H1 (cell line): ENCODE results near the gene PIM2. TPM values are rescaled to one million over a fixed set of nuclear protein-coding genes. Genes with fewer than 3 reads are reported as not detected.

Experiments used
- CTCF ChIA-PET: fragments of 300-600 bp; sonication (Branson Sonifier 250); formaldehyde crosslinking; loops from one replicate; lab custom pipeline; 2021; ENCODE audit not compliant: partially characterized antibody; lab: Charles Lee
- POLR2A ChIA-PET: fragments of 300-600 bp; sonication (Branson Sonifier 250); formaldehyde crosslinking; loops from one replicate; lab custom pipeline; 2021; ENCODE audit warnings: inconsistent platforms; ENCODE audit not compliant: partially characterized antibody; lab: Charles Lee
- DNase-seq, 2 experiments: peaks; one replicate each; pipeline versions ENCODE4 v3.0.0 to v3.0.0-alpha.2; 2010 to 2022; ENCODE audit warnings: low spot score in 2 of 2, low read depth in 1 of 2, mixed read lengths in 1 of 2
- FAIRE-seq: peaks from 2 replicates; lab custom pipeline; 2011; peaks lifted over from hg19 to GRCh38; lab: Jason Lieb, UNC
- H2AFZ ChIP-seq: 2 replicates; pipeline ENCODE4 v1.8.1; 2012; ENCODE audit warnings: low read length, inconsistent platforms
- H2AK5ac ChIP-seq: 2 replicates; pipeline ENCODE4 v1.6.1; 2013; ENCODE audit warnings: low read depth, low read length
- H2BK120ac ChIP-seq: replicated peaks from 2 replicates; pipeline ENCODE3; 2013; ENCODE audit warnings: low read depth, low read length, inconsistent platforms
- H2BK12ac ChIP-seq: 2 replicates; pipeline ENCODE4 v1.6.1; 2013; ENCODE audit warnings: low read depth, low read length
- H2BK15ac ChIP-seq: 2 replicates; pipeline ENCODE4 v1.6.1; 2013; ENCODE audit warnings: low read length
- H2BK20ac ChIP-seq: 2 replicates; pipeline ENCODE4 v1.6.1; 2013; ENCODE audit warnings: low read length
- H2BK5ac ChIP-seq: 2 replicates; pipeline ENCODE4 v1.6.1; 2013; ENCODE audit warnings: low read depth, low read length
- H3K14ac ChIP-seq: 2 replicates; pipeline ENCODE4 v1.6.1; 2013; ENCODE audit warnings: inconsistent platforms; ENCODE audit not compliant: insufficient read length
- H3K18ac ChIP-seq: 2 replicates; pipeline ENCODE4 v1.6.1; 2013; ENCODE audit warnings: low read length; ENCODE audit errors: extremely low read depth
- H3K23ac ChIP-seq: 2 replicates; pipeline ENCODE4 v1.6.1; 2013; ENCODE audit warnings: inconsistent platforms; ENCODE audit not compliant: insufficient read length
- H3K23me2 ChIP-seq: 2 replicates; pipeline ENCODE4 v1.6.1; 2013; ENCODE audit warnings: low read depth, low read length
- H3K27ac ChIP-seq: 2 replicates; pipeline ENCODE4 v1.6.1; 2011; ENCODE audit warnings: low read depth, low read length, inconsistent platforms
- H3K27me3 ChIP-seq, 4 experiments: replicated peaks in 1 of 4; 1 replicate in 1 of 4; 2 replicates in 3 of 4; pipeline versions ENCODE4 v1.6.1 to v1.8.1; 2011 to 2013; ENCODE audit warnings: low read length in 3 of 4, mild to moderate bottlenecking in 3 of 4, inconsistent platforms in 2 of 4, mixed read lengths in 2 of 4, moderate library complexity in 1 of 4; ENCODE audit not compliant: control insufficient read depth in 3 of 4, insufficient read depth in 3 of 4; ENCODE audit errors: extremely low read depth in 1 of 4
- H3K36me3 ChIP-seq, 4 experiments: 2 replicates each; pipeline versions ENCODE4 v1.6.1 to v1.8.1; 2011 to 2013; ENCODE audit warnings: mild to moderate bottlenecking in 4 of 4, low read length in 3 of 4, moderate library complexity in 2 of 4, control low read depth in 1 of 4, inconsistent platforms in 1 of 4; ENCODE audit not compliant: insufficient read depth in 4 of 4, control insufficient read depth in 2 of 4
- H3K4ac ChIP-seq: replicated peaks from 2 replicates; pipeline ENCODE3; 2013; ENCODE audit warnings: low read length, low read depth, mixed read lengths, inconsistent platforms; ENCODE audit not compliant: insufficient read length
- H3K4me1 ChIP-seq, 4 experiments: replicated peaks in 1 of 4; 1 replicate in 1 of 4; 2 replicates in 3 of 4; pipeline versions ENCODE4 v1.6.1 to v1.8.1; 2011 to 2013; ENCODE audit warnings: low read length in 3 of 4, inconsistent platforms in 2 of 4, mixed read lengths in 1 of 4; ENCODE audit not compliant: insufficient read depth in 4 of 4, control insufficient read depth in 3 of 4
- H3K4me2 ChIP-seq, 2 experiments: 2 replicates each; pipeline versions ENCODE4 v1.6.1 to v1.8.1; 2011 to 2013; ENCODE audit warnings: low read depth in 2 of 2, low read length in 2 of 2, control low read depth in 1 of 2, inconsistent platforms in 1 of 2, mild to moderate bottlenecking in 1 of 2; ENCODE audit not compliant: insufficient read depth in 1 of 2
- H3K4me3 ChIP-seq, 4 experiments: fragments of 200-600, 300-600 bp in 1 of 4; sonication (generic), shearing (Covaris generic), sonication (Bioruptor Twin) in 1 of 4; 2 replicates each; pipeline versions ENCODE4 v1.5.1 to v1.8.1; 2011 to 2016; ENCODE audit warnings: low read length in 4 of 4, low read depth in 3 of 4, control low read depth in 2 of 4, inconsistent platforms in 2 of 4, mild to moderate bottlenecking in 2 of 4, mixed read lengths in 1 of 4, moderate library complexity in 1 of 4; ENCODE audit not compliant: insufficient read depth in 2 of 4; ENCODE audit errors: extremely low read depth in 1 of 4
- H3K56ac ChIP-seq: replicated peaks from 2 replicates; pipeline ENCODE3; 2013; ENCODE audit warnings: low read depth, mild to moderate bottlenecking, mixed read lengths, low read length, inconsistent platforms; ENCODE audit not compliant: insufficient read length
- H3K79me1 ChIP-seq: 2 replicates; pipeline ENCODE4 v1.6.1; 2013; ENCODE audit warnings: low read depth, low read length, control low read depth
- H3K79me2 ChIP-seq, 2 experiments: 2 replicates each; pipeline versions ENCODE4 v1.6.1 to v1.8.1; 2012 to 2013; ENCODE audit warnings: low read length in 2 of 2, mild to moderate bottlenecking in 2 of 2, inconsistent platforms in 1 of 2; ENCODE audit not compliant: insufficient read depth in 2 of 2, control insufficient read depth in 1 of 2
- H3K9ac ChIP-seq, 4 experiments: replicated peaks in 1 of 4; 1 replicate in 1 of 4; 2 replicates in 3 of 4; pipeline versions ENCODE4 v1.6.1 to v1.8.1; 2011 to 2013; ENCODE audit warnings: low read depth in 3 of 4, low read length in 3 of 4, control low read depth in 2 of 4, mild to moderate bottlenecking in 2 of 4, moderate library complexity in 2 of 4, inconsistent platforms in 1 of 4; ENCODE audit errors: extremely low read depth in 1 of 4
- H3K9me3 ChIP-seq, 2 experiments: 2 replicates each; pipeline versions ENCODE4 v1.6.1 to v1.8.1; 2012 to 2013; ENCODE audit warnings: mild to moderate bottlenecking in 2 of 2, moderate library complexity in 2 of 2, control low read depth in 1 of 2, inconsistent platforms in 1 of 2, low read depth in 1 of 2, low read length in 1 of 2, mixed read lengths in 1 of 2; ENCODE audit not compliant: insufficient read depth in 2 of 2
- H4K20me1 ChIP-seq, 2 experiments: replicated peaks in 1 of 2; 2 replicates each; pipeline versions ENCODE3 to v1.8.1; 2011 to 2013; ENCODE audit warnings: inconsistent platforms in 2 of 2, low read length in 2 of 2, mild to moderate bottlenecking in 1 of 2; ENCODE audit not compliant: insufficient read depth in 2 of 2, control insufficient read depth in 1 of 2
- H4K5ac ChIP-seq: 2 replicates; pipeline ENCODE4 v1.6.1; 2013; ENCODE audit warnings: low read length, low read depth, mixed read lengths, inconsistent platforms; ENCODE audit not compliant: insufficient read length
- H4K8ac ChIP-seq: 2 replicates; pipeline ENCODE4 v1.8.0; 2013; ENCODE audit warnings: mild to moderate bottlenecking, moderate library complexity, low read length, inconsistent platforms; ENCODE audit not compliant: insufficient read depth; ENCODE audit errors: extremely low read depth
- H4K91ac ChIP-seq: replicated peaks from 2 replicates; pipeline ENCODE3; 2013; ENCODE audit warnings: low read length, mixed read lengths, inconsistent platforms; ENCODE audit not compliant: insufficient read length
- CHD2 ChIP-seq: IDR thresholded peaks from 2 replicates; pipeline ENCODE4 v1.6.1; 2012; ENCODE audit warnings: low read length, improper control_type of control experiment
- CREB1 ChIP-seq: IDR thresholded peaks from 2 replicates; pipeline ENCODE4 v1.6.1; 2012; ENCODE audit warnings: inconsistent platforms
- EP300 ChIP-seq, 2 experiments: IDR thresholded peaks; 1 replicate in 1 of 2; 2 replicates in 1 of 2; pipeline ENCODE4 v1.6.1; 2011 to 2012; ENCODE audit warnings: low read depth in 2 of 2, low read length in 2 of 2, mild to moderate bottlenecking in 2 of 2, borderline replicate concordance in 1 of 2, inconsistent platforms in 1 of 2, moderate library complexity in 1 of 2
- HDAC6 ChIP-seq: IDR thresholded peaks from one replicate; pipeline ENCODE4 v1.7.1; 2012; ENCODE audit warnings: low read depth, mild to moderate bottlenecking, inconsistent platforms, low read length, moderate library complexity
- POLR2AphosphoS5 ChIP-seq: IDR thresholded peaks from 2 replicates; pipeline ENCODE4 v1.6.1; 2011; ENCODE audit warnings: low read depth, low read length
- POU5F1 ChIP-seq: IDR thresholded peaks from 2 replicates; pipeline ENCODE4 v1.6.1; 2011; ENCODE audit warnings: low read depth, mild to moderate bottlenecking, low read length, moderate library complexity
- RBBP5 ChIP-seq: IDR thresholded peaks from 2 replicates; pipeline ENCODE4 v1.7.1; 2012; ENCODE audit warnings: low read depth, mild to moderate bottlenecking, inconsistent platforms, low read length, moderate library complexity, borderline replicate concordance
- RNF2 ChIP-seq: fragments of 200-900, 300-1000 bp; sonication (generic); IDR thresholded peaks from 2 replicates; pipeline ENCODE4 v1.7.1; 2016; ENCODE audit warnings: borderline replicate concordance, low read depth, mild to moderate bottlenecking, antibody characterized with exemption, low read length; ENCODE audit not compliant: poor library complexity, severe bottlenecking; ENCODE audit errors: missing control alignments
- SAP30 ChIP-seq: fragments of 300-600 bp; sonication (generic); IDR thresholded peaks from 2 replicates; pipeline ENCODE4 v1.7.1; 2012; ENCODE audit warnings: low read length, moderate library complexity, mild to moderate bottlenecking, inconsistent platforms; ENCODE audit not compliant: insufficient read depth, insufficient replicate concordance
- SP2 ChIP-seq: IDR thresholded peaks from 2 replicates; pipeline ENCODE4 v1.6.1; 2012; ENCODE audit warnings: mild to moderate bottlenecking, low read length, inconsistent platforms
- WGBS, 2 experiments: shearing (Covaris generic) in 1 of 2; methylation state at CpG; one replicate each; pipeline versions ENCODE4 v1.1.6 to v1.1.7; 2013 to 2015; ENCODE audit warnings: low lambda C conversion rate in 2 of 2, mixed read lengths in 2 of 2, inconsistent platforms in 1 of 2, low coverage in 1 of 2, missing lambda C conversion rate in 1 of 2; ENCODE audit not compliant: insufficient replicate concordance in 2 of 2, insufficient coverage in 1 of 2, insufficient read length in 1 of 2; ENCODE audit errors: extremely low coverage in 1 of 2, missing lambda C conversion rate in 1 of 2; 5-methylcytosine and 5-hydroxymethylcytosine counted together
- polyA plus RNA-seq, 7 experiments: library from polyadenylated mRNA; depleted of rRNA in 3 of 7; stranded (reverse) in 5 of 7; unstranded in 2 of 7; fragments of >200 nt in 5 of 7; fragments of 200-250 nt in 2 of 7; gene quantifications; 1 replicate in 5 of 7; 2 replicates in 1 of 7; 4 replicates in 1 of 7; pipeline versions ENCODE4 v1.2.1 to v1.2.3, GENCODE V29; 2011 to 2013; ENCODE audit warnings: missing spikeins in 2 of 7, mixed read lengths in 2 of 7
- total RNA-seq: library from RNA; stranded (reverse); fragmentation: NEBNext Ultra II Directional; extraction: Animal tissue kit (Norgen Biotek cat#: 25700); gene quantifications from 2 replicates; pipeline ENCODE4 v1.2.1, GENCODE V29; 2021
- TF ChIP-seq, protein P1 (sequence below): IDR thresholded peaks from 2 replicates; pipeline ENCODE4 v1.6.1; 2012; ENCODE audit warnings: low read length, inconsistent platforms
- TF ChIP-seq, protein P2 (sequence below): IDR thresholded peaks from 2 replicates; pipeline ENCODE4 v1.6.1; 2012; ENCODE audit warnings: inconsistent platforms

The PIM2 gene
- total and polyA plus RNA-seq, 2 of the 8 experiments (the other 6 are each of a cell fraction or from before 2014, with no cell fraction given): 180 to 203 TPM

DNA sequence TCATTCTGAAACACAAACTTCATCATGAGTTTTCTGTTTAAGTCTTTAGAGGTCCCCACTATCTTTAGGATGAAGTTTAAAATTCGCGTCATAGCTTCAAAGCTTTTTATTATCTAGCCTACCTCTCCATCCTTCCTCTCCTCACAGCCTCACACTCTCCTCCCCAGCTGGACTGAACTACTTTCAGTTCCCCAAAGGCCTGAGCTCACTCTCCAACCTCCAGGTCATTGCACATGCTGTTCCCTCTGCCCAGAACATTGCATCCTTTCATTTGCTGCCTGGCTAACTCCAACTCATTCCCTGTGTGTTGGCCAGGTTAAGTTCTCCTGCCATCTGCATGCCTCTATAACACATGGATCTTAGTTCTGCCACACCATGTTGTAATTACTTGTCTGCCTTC is 41.5 kb upstream of the PIM2 start:
- no peak overlapping the region for H4K5ac ChIP-seq
- POLR2A ChIA-PET: interaction anchor here (6.7 kb wide), 1 partner anchor 11 kb away, joined by 70 read pairs; the partner anchor contains the start of gene KCND1
- no peak overlapping the region for H3K4me3 ChIP-seq
- peaks cover 0 to 7% (median 2%) of the 10 kb centered on the region in 4 experiments; a peak in 4 of 7 replicates for H3K4me1 ChIP-seq
- H2BK120ac ChIP-seq: no peak overlapping the region
- H3K56ac ChIP-seq: no peak overlapping the region
- no peak overlapping the region for H4K8ac ChIP-seq
- peaks cover 0 to 5% (median 4%) of the 10 kb centered on the region in 4 experiments; a peak in 3 of 8 replicates for H3K36me3 ChIP-seq
- no peak for DNase-seq
- no peaks in the 10 kb centered on the region for H3K27me3 ChIP-seq
- no peak overlapping the region for H3K4ac ChIP-seq
- no peak overlapping the region for H2BK15ac ChIP-seq
- H2BK20ac ChIP-seq: no peak overlapping the region
- H2AK5ac ChIP-seq: no peak overlapping the region
- WGBS, 2 experiments: no CpG with 5 or more reads among the region's 2 CpGs
- H4K20me1 ChIP-seq: no peaks in the 10 kb centered on the region
- no peak overlapping the region for H3K27ac ChIP-seq
- H2AFZ ChIP-seq: no peak overlapping the region
- no peak for FAIRE-seq
- H4K91ac ChIP-seq: no peak overlapping the region
- H3K9ac ChIP-seq: no peak overlapping the region
- H3K23ac ChIP-seq: no peak overlapping the region
- H3K79me2 ChIP-seq: peaks cover 15 to 18% of the 10 kb centered on the region in 2 experiments; a peak in 3 of 4 replicates
- no peak overlapping the region for H3K4me2 ChIP-seq
- peaks cover 4% of the 10 kb centered on the region; the same call in 1 of the 2 replicates for H3K23me2 ChIP-seq
- no peak overlapping the region for H3K14ac ChIP-seq
- H2BK5ac ChIP-seq: no peak overlapping the region
- no peak overlapping the region for H2BK12ac ChIP-seq
- 0 out of 2 replicates have a peak, but pooled peaks cover 3% of the 10 kb centered on the region for H3K79me1 ChIP-seq
- CTCF ChIA-PET: no interaction called here
- no peak overlapping the region for H3K18ac ChIP-seq
- H3K9me3 ChIP-seq: no peaks in the 10 kb centered on the region
- TF ChIP-seq RNF2: no peak
- TF ChIP-seq RBBP5: no peak
- TF ChIP-seq, protein P1, sequence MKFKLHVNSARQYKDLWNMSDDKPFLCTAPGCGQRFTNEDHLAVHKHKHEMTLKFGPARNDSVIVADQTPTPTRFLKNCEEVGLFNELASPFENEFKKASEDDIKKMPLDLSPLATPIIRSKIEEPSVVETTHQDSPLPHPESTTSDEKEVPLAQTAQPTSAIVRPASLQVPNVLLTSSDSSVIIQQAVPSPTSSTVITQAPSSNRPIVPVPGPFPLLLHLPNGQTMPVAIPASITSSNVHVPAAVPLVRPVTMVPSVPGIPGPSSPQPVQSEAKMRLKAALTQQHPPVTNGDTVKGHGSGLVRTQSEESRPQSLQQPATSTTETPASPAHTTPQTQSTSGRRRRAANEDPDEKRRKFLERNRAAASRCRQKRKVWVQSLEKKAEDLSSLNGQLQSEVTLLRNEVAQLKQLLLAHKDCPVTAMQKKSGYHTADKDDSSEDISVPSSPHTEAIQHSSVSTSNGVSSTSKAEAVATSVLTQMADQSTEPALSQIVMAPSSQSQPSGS: no peak
- TF ChIP-seq CHD2: no peak
- TF ChIP-seq HDAC6: no peak
- TF ChIP-seq POLR2AphosphoS5: no peak
- no peak for TF ChIP-seq POU5F1
- TF ChIP-seq SP2: no peak
- TF ChIP-seq SAP30: no peak
- no peak for TF ChIP-seq CREB1
- TF ChIP-seq, protein P2, sequence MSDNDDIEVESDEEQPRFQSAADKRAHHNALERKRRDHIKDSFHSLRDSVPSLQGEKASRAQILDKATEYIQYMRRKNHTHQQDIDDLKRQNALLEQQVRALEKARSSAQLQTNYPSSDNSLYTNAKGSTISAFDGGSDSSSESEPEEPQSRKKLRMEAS: no peak
- no peak for TF ChIP-seq EP300 (IDR thresholded peaks at IDR 0.05; ENCODE audit: borderline replicate concordance in 1 of 2, low read depth in 2 of 2, low read length in 2 of 2)
